Loucy (cell line): ENCODE data around the gene FOS.

Experiments
- EZH2phosphoT487 ChIP-seq: fragments of 200-600 bp; IDR thresholded peaks from 2 replicates; pipeline ENCODE4 v1.6.1; 2018; ENCODE audit warnings: antibody characterized with exemption, mild to moderate bottlenecking, moderate library complexity, borderline replicate concordance
- TF ChIP-seq, protein P1 (sequence below): fragments of 200-600 bp; sonication (generic); conservative IDR thresholded peaks from 2 replicates; pipeline ENCODE4 v1.5.1; 2014; ENCODE audit warnings: mild to moderate bottlenecking, antibody characterized with exemption, low read length

DNA sequence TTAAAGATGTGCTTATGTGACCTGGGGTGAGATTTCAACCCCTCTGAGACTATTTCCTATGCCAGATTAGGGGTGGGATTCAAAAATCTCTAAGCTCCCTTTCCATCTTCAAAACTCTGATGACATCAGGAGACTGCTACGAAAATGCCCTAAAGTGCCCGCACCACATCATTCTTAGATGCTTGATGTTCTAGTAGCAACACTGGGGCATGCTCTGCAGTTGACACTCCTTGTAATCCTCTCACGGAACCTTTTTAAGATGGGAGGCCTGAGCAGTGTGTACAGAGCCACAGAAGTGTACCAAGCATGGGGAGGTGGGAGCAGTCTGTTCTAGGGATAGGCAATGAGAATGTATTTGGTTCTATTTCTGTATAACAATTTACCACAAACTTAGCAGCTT lies 12.2 kb downstream of the FOS start:
- TF ChIP-seq, protein P1, sequence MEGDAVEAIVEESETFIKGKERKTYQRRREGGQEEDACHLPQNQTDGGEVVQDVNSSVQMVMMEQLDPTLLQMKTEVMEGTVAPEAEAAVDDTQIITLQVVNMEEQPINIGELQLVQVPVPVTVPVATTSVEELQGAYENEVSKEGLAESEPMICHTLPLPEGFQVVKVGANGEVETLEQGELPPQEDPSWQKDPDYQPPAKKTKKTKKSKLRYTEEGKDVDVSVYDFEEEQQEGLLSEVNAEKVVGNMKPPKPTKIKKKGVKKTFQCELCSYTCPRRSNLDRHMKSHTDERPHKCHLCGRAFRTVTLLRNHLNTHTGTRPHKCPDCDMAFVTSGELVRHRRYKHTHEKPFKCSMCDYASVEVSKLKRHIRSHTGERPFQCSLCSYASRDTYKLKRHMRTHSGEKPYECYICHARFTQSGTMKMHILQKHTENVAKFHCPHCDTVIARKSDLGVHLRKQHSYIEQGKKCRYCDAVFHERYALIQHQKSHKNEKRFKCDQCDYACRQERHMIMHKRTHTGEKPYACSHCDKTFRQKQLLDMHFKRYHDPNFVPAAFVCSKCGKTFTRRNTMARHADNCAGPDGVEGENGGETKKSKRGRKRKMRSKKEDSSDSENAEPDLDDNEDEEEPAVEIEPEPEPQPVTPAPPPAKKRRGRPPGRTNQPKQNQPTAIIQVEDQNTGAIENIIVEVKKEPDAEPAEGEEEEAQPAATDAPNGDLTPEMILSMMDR: no peak
- TF ChIP-seq EZH2phosphoT487: no peak
